ENCODE results near the gene TLE3.

TLE3 gene

DNA sequence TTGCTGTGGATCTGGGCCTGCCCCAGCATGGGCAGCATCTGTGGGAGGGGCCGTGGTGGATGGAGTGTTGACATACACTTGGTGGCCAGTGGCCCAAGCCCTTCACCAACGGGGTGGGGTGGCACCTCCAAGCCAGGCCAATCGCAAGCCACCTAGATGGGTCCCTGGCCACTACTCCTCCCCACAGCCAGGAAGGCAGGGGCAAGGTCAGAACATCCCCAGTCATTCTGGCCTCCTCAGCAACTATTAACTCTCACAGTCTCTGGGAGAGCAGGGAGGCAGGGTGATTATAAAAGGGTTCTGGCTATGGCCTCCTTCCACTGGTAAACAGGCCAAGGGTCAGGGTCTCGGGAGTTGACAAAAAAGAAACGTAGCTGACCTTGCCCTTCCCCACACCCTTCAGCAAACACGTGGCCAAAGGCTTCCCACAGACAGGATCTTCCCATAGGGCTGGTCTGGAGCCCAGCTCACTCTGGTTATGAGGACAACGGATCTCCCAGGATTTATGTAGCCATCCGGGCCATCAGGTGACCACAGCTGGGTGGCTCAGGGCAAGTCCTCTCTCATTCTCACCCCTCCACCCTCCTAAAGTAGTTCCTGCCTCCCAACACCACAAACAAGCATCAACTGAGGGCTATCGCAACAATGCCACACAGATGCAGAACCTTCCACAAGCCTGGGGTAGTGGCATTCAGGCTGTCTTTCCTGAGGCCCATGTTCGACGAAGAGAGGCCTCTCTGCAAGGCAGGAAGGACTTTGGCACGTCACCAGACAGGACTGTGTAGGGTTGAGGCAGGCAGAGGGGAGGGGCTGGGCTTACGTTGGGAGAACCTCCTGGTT lies 18.9 kb downstream of the TLE3 start:
- H3K4me3 ChIP-seq (ENCODE audit: low read depth, low read length), result no peak overlapping the region
- H3K9me3 ChIP-seq (ENCODE audit: control insufficient read depth, insufficient read depth, low read length), result no peaks in the 10 kb centered on the region
- H3K4me1 ChIP-seq (ENCODE audit: control insufficient read depth, insufficient read depth, low read length), result peaks cover 40% of the 10 kb centered on the region
- H3K9ac ChIP-seq (ENCODE audit: low read depth, low read length), result no peak overlapping the region
- H3K36me3 ChIP-seq (ENCODE audit: control insufficient read depth, insufficient read depth, low read length), result peaks cover 35% of the 10 kb centered on the region
- no peaks in the 10 kb centered on the region for H3K27me3 ChIP-seq (ENCODE audit: control insufficient read depth, insufficient read depth, low read length)

DNA sequence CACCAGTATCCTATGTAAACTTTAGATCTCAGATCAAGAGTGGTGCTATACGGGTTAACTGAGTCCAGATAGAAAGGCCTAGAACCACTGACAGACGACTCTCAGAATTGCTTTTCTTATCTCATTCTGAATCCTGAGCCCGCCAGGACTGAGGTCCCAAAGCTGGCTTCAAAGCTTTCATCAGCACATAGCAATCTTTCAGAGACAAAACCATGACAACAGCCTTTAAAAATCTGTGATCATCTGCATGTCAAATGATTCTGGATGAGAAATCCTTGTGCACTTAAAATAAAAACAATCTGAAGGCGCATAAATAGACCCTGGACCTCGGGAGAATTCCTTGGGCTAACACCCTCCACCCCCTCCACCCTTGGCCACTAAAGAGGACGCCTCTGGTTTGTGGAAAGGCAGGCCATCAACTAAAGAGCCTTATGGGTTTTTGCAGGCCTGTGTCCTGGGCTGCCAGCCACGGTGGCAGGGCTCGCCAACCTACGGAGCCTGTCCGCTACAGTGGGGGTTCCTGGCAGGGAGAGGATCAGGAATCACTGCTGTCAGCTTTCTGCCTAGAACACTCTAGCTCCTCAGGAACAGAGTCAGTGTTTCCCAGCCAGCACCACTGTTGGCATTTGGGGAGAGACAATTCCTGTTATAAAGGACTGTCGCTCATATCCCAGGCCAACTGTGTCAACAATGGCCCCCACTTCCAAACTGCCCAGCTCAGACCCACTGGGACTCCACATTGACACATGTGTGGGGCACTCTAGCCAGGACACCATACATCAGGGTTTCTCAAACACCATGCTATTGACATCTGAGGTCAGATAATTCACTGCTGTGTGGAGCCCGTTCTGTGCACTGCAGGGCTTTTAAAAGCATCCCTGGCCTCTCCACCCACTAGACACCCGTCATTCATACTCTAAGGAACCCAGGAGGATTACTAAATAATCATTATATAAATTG lies 20.2 kb downstream of the TLE3 start:
- Histone ChIP-seq H3K27me3 (ENCODE audit: control insufficient read depth, insufficient read depth, low read length) (no peaks in the 10 kb centered on the region), H3K9ac (ENCODE audit: low read depth, low read length) (no peak overlapping the region), H3K36me3 (ENCODE audit: control insufficient read depth, insufficient read depth, low read length) (peaks cover 41% of the 10 kb centered on the region), H3K9me3 (ENCODE audit: control insufficient read depth, insufficient read depth, low read length) (no peaks in the 10 kb centered on the region), H3K4me3 (ENCODE audit: low read depth, low read length) (no peak overlapping the region), H3K4me1 (ENCODE audit: control insufficient read depth, insufficient read depth, low read length) (peaks cover 30% of the 10 kb centered on the region)

DNA sequence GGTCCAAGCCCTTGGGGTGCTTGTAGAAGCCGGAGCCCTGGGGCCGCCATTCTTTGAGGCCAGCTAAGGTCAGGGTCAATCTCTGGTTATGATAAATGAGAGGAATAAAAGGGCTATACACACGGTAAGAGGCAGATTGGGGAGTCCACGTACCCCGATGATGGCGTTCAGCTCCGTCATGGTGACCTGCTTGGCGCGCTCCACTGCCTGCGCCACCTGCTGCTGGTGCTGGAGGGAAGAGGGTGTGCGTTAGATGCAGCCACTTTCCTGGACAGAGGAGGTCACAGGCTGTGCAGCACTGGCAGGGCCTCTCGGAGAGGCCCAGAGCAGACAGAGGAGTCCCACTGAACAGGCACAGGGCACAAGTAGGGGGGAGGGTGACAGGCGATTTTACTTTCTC lies 23.3 kb downstream of the TLE3 start:
- peaks cover 5% of the 10 kb centered on the region for H3K4me1 ChIP-seq (ENCODE audit: control insufficient read depth, insufficient read depth, low read length)

DNA sequence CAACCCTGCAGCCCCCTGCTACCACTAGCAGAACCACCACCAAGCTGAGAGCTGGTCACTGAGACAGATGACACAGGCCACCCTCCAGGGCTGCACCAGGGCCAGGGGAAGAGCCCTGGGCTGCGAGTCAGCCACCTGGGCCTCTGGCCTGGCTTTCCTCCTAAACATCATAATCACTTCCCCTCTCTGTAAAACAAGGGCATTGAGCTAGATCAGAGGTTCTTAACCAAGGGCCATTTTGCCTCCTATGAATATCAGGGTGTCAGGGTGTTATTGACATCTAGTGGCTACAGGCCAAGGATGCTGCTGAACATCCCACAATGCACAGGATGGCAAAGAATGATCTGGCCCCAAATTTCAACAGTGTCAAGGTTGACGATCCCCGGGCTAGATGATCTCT lies 25.2 kb downstream of the TLE3 start:
- Histone ChIP-seq H3K9ac (ENCODE audit: low read depth, low read length) (no peak overlapping the region), H3K4me3 (ENCODE audit: low read depth, low read length) (no peak overlapping the region), H3K9me3 (ENCODE audit: control insufficient read depth, insufficient read depth, low read length) (no peaks in the 10 kb centered on the region), H3K36me3 (ENCODE audit: control insufficient read depth, insufficient read depth, low read length) (peaks cover 49% of the 10 kb centered on the region), H3K4me1 (ENCODE audit: control insufficient read depth, insufficient read depth, low read length) (peaks cover 2% of the 10 kb centered on the region), H3K27me3 (ENCODE audit: control insufficient read depth, insufficient read depth, low read length) (no peaks in the 10 kb centered on the region)

More for the DNA sequence above, 23.3 kb downstream of the TLE3 start:
- Histone ChIP-seq H3K36me3 (ENCODE audit: control insufficient read depth, insufficient read depth, low read length) (peaks cover 50% of the 10 kb centered on the region), H3K27me3 (ENCODE audit: control insufficient read depth, insufficient read depth, low read length) (no peaks in the 10 kb centered on the region), H3K4me3 (ENCODE audit: low read depth, low read length) (no peak overlapping the region), H3K9ac (ENCODE audit: low read depth, low read length) (no peak overlapping the region), H3K9me3 (ENCODE audit: control insufficient read depth, insufficient read depth, low read length) (no peaks in the 10 kb centered on the region)

DNA sequence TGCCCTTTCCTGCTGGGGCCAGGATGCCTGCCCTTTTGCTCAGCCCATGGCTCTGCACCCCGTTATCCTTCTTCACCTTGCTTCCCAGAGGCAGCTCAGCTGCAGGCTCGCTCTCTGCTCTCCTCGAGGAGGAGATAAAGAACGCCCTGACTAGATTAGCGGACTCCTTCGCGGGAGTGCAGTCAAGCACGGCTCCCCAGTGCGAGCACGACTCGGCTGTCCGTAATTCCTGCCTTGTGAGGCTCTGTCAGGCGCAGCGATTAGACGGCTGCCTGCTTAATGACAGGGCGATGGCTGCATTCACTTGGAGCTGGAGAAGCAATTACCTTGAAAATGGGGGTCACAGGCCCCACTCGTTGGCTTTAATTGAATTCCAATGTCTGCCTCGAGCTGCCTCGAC lies 25.9 kb downstream of the TLE3 start:
- Histone ChIP-seq H3K4me1 (ENCODE audit: control insufficient read depth, insufficient read depth, low read length) (no peaks in the 10 kb centered on the region), H3K36me3 (ENCODE audit: control insufficient read depth, insufficient read depth, low read length) (peaks cover 50% of the 10 kb centered on the region), H3K4me3 (ENCODE audit: low read depth, low read length) (no peak overlapping the region), H3K27me3 (ENCODE audit: control insufficient read depth, insufficient read depth, low read length) (no peaks in the 10 kb centered on the region), H3K9ac (ENCODE audit: low read depth, low read length) (no peak overlapping the region), H3K9me3 (ENCODE audit: control insufficient read depth, insufficient read depth, low read length) (no peaks in the 10 kb centered on the region)

DNA sequence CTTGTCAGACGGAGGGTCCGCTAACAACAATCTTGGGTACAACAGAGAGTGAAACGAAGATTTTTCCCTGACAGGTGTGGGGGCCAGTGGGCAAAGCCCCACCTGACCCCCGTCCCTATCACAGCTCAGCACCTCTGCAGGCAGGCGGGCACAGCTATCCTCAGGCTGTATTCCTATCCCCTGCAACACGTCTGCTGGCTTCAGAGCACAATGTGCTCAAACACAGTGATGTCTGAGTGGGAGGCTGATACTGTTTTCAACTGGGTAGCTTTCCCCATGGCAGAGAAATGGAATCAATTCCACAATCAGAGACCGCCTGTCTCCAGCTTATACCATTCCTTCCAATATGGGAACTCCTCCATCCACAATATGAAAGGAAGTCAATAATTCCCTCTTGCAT lies 28.0 kb downstream of the TLE3 start:
- Histone ChIP-seq H3K9me3 (ENCODE audit: control insufficient read depth, insufficient read depth, low read length) (no peaks in the 10 kb centered on the region), H3K9ac (ENCODE audit: low read depth, low read length) (no peak overlapping the region), H3K4me1 (ENCODE audit: control insufficient read depth, insufficient read depth, low read length) (no peaks in the 10 kb centered on the region), H3K4me3 (ENCODE audit: low read depth, low read length) (no peak overlapping the region), H3K36me3 (ENCODE audit: control insufficient read depth, insufficient read depth, low read length) (peaks cover 51% of the 10 kb centered on the region), H3K27me3 (ENCODE audit: control insufficient read depth, insufficient read depth, low read length) (no peaks in the 10 kb centered on the region)

DNA sequence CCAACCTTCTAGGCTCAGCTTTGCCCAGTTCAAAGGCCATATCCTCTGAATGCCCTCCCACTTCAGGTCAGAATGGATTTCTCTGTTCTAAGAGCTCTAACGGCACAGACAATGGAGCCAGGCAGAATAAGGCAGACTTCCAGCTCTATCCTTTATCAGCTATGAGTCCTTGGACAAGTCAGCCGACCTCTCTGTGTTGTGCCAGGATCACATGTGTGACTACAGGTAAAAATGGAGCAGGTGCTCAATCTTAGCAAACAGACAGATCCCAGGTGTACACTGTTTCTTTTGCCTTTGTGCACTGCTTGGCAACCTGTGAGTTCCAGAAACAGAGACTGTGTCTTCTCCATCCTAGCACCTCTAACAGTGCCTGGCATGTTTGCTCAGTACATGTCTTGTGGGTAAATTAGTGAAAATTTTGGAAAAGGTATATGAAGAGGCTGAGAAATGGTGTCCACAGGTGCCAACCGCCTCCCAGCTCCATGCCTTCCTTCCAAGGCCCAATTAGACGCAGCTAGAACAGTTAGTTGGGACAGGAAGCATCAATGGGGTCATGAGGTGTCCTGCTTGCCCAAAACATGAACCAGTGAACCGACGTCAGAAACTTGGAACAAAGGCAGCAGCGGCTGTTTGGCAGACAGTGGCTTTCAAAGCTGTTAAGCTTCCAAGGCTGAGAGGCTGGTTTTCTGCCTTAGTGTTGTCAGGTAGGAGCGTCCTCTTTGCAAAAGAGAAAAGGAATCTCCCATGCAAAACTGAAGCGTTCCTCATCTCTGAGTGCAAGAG lies 28.7 kb downstream of the TLE3 start:
- Histone ChIP-seq H3K36me3 (ENCODE audit: control insufficient read depth, insufficient read depth, low read length) (peaks cover 45% of the 10 kb centered on the region), H3K9ac (ENCODE audit: low read depth, low read length) (no peak overlapping the region), H3K27me3 (ENCODE audit: control insufficient read depth, insufficient read depth, low read length) (no peaks in the 10 kb centered on the region), H3K9me3 (ENCODE audit: control insufficient read depth, insufficient read depth, low read length) (no peaks in the 10 kb centered on the region), H3K4me3 (ENCODE audit: low read depth, low read length) (no peak overlapping the region), H3K4me1 (ENCODE audit: control insufficient read depth, insufficient read depth, low read length) (no peaks in the 10 kb centered on the region)

DNA sequence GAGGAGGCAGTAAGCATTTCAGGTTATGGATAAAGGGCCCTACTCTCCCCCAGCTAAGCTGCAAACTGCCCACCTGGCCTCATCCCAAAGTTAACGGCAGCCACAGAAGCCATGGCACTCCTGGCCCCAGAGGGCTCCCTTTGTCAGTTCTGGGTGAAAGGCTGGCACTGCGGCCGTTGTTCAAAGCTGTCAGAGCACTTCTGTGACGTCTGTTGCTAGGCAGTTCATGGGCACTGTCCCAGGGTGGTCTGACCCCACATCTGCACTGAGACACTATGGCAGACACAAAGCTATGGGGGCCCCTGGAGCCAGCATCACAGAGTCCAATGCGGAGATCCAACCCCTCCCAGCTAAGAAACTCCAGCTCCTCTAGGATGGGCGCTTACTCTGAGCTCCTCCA lies 30.0 kb downstream of the TLE3 start:
- H3K4me1 ChIP-seq (ENCODE audit: control insufficient read depth, insufficient read depth, low read length), result no peaks in the 10 kb centered on the region
- no peak overlapping the region for H3K4me3 ChIP-seq (ENCODE audit: low read depth, low read length)
- no peaks in the 10 kb centered on the region for H3K9me3 ChIP-seq (ENCODE audit: control insufficient read depth, insufficient read depth, low read length)
- no peaks in the 10 kb centered on the region for H3K27me3 ChIP-seq (ENCODE audit: control insufficient read depth, insufficient read depth, low read length)
- no peak overlapping the region for H3K9ac ChIP-seq (ENCODE audit: low read depth, low read length)
- H3K36me3 ChIP-seq (ENCODE audit: control insufficient read depth, insufficient read depth, low read length), result peaks cover 43% of the 10 kb centered on the region

DNA sequence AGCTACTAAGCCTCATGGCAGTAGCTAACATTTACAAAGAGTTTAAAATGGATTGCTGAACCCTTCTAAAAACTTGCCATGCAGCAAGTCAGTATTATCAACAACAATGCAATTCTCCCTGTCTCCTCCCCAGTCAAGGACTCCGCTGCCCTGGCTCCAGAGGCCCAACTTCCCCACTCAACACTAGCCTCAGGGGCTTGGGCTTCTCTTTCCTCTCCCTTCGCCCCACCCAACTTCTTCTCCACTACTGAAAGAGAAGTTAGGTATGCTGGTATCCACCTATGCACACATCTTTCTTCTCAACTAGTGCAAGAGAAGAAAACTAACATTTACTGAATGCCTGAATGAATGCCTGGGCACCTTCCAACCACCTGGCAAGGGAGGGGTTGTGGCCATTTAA lies 30.7 kb downstream of the TLE3 start:
- Histone ChIP-seq H3K4me3 (ENCODE audit: low read depth, low read length) (no peak overlapping the region), H3K27me3 (ENCODE audit: control insufficient read depth, insufficient read depth, low read length) (no peaks in the 10 kb centered on the region), H3K9ac (ENCODE audit: low read depth, low read length) (no peak overlapping the region), H3K9me3 (ENCODE audit: control insufficient read depth, insufficient read depth, low read length) (no peaks in the 10 kb centered on the region), H3K4me1 (ENCODE audit: control insufficient read depth, insufficient read depth, low read length) (no peaks in the 10 kb centered on the region), H3K36me3 (ENCODE audit: control insufficient read depth, insufficient read depth, low read length) (peaks cover 50% of the 10 kb centered on the region)

DNA sequence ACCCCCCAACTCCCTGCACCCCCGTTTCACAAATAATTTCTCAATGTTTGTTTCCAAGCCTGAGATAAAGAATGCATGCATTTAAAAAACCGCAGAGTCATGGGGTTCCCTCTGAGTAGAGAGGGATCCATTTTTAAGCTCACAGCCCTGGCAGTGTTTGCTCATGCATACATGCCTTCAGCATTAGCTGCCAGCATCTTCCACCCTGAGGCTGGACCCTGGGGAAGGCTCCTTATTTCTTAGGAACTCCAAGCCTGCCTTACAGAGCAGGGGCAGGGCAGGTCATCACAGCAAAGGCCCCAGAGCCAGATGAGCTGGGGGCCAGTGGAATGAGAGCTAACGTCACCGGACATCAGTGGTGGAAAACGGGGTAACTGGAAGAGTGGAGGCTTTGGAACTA lies 31.3 kb downstream of the TLE3 start:
- H3K4me1 ChIP-seq (ENCODE audit: control insufficient read depth, insufficient read depth, low read length), result no peaks in the 10 kb centered on the region
- no peaks in the 10 kb centered on the region for H3K27me3 ChIP-seq (ENCODE audit: control insufficient read depth, insufficient read depth, low read length)
- no peaks in the 10 kb centered on the region for H3K9me3 ChIP-seq (ENCODE audit: control insufficient read depth, insufficient read depth, low read length)
- H3K36me3 ChIP-seq (ENCODE audit: control insufficient read depth, insufficient read depth, low read length), result peaks cover 56% of the 10 kb centered on the region
- no peak overlapping the region for H3K4me3 ChIP-seq (ENCODE audit: low read depth, low read length)
- no peak overlapping the region for H3K9ac ChIP-seq (ENCODE audit: low read depth, low read length)

DNA sequence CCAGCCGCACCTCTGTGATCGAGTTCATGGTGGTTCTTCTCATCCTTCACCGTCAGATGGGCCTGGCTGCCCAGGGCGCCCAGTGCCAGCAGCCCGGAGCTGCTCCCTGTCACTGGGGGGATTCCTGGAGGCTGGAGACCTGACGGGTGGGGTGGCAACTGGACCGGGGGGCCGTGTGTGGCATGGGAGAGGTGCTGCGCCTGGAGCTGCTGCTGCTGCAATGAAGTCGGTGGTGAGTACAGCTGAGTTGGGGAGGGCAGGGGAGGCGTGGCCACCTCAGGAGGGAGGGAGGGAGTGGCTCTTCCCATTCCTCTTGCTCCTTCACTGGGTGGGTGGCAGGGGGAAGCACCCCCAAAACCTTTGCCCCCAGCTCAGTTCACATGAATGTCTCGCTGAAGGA lies 31.7 kb downstream of the TLE3 start:
- no peaks in the 10 kb centered on the region for H3K4me1 ChIP-seq (ENCODE audit: control insufficient read depth, insufficient read depth, low read length)
- peaks cover 58% of the 10 kb centered on the region for H3K36me3 ChIP-seq (ENCODE audit: control insufficient read depth, insufficient read depth, low read length)
- H3K27me3 ChIP-seq (ENCODE audit: control insufficient read depth, insufficient read depth, low read length), result no peaks in the 10 kb centered on the region
- H3K9me3 ChIP-seq (ENCODE audit: control insufficient read depth, insufficient read depth, low read length), result no peaks in the 10 kb centered on the region
- H3K9ac ChIP-seq (ENCODE audit: low read depth, low read length), result no peak overlapping the region
- no peak overlapping the region for H3K4me3 ChIP-seq (ENCODE audit: low read depth, low read length)
